ENCODE results near the gene SLC26A8. TPM values are rescaled to one million over a fixed set of nuclear protein-coding genes. Genes with fewer than 3 reads are reported as not detected.

SLC26A8 gene
- total and polyA plus RNA-seq, 2 of the 13 experiments (the other 11 are each of a cell fraction or from before 2014, with no cell fraction given): 0.46 TPM; not detected in 1

GRCh38 chr6:36072681-36073080 lies 48.2 kb upstream of the SLC26A8 start:
- DNase-seq (ENCODE audit: low spot score): no peak
- Histone ChIP-seq H3K36me3 (replicated peaks in 1 of 2; ENCODE audit: control insufficient read depth in 1 of 2, insufficient read depth in 2 of 2, low read length in 2 of 2) (peaks cover 5 to 30% of the 10 kb centered on the region in 2 experiments), H3K27me3 (ENCODE audit: control insufficient read depth in 1 of 2, insufficient read depth in 2 of 2, low read length in 2 of 2) (no peaks in the 10 kb centered on the region), H4K20me1 (ENCODE audit: insufficient read depth, low read length) (no peaks in the 10 kb centered on the region; the same call in 1 of the 2 replicates), H3K4me3 (replicated peaks in 1 of 3; ENCODE audit: insufficient read depth in 1 of 3, low read depth in 2 of 3, low read length in 3 of 3) (no peak overlapping the region), H3K9ac (ENCODE audit: insufficient read depth, low read depth, low read length) (no peak overlapping the region), H2AFZ (ENCODE audit: low read length) (no peak overlapping the region), H3K4me1 (ENCODE audit: insufficient read depth, low read length) (peaks cover 33% of the 10 kb centered on the region), H3K9me3 (ENCODE audit: low read length) (no peaks in the 10 kb centered on the region), H3K27ac (ENCODE audit: extremely low read length, insufficient read depth, low read length) (no peak overlapping the region), H3K4me2 (ENCODE audit: low read depth, low read length) (no peak overlapping the region), H3K79me2 (ENCODE audit: insufficient read depth, low read length) (peaks cover 48% of the 10 kb centered on the region)
- no peak for TF ChIP-seq TBX2 (CRISPR knock-in tag; IDR thresholded peaks at IDR 0.05; ENCODE audit: borderline replicate concordance)
- TF ChIP-seq ZNF562 (CRISPR knock-in tag; IDR thresholded peaks at IDR 0.05; ENCODE audit: borderline replicate concordance): no peak
- TF ChIP-seq HBP1 (CRISPR knock-in tag; IDR thresholded peaks at IDR 0.05; ENCODE audit: low read depth): no peak
- no peak for TF ChIP-seq ERF (CRISPR knock-in tag; IDR thresholded peaks at IDR 0.05)
- no peak for TF ChIP-seq TFE3 (CRISPR knock-in tag; IDR thresholded peaks at IDR 0.05)
- TF ChIP-seq GABPA (IDR thresholded peaks at IDR 0.05; ENCODE audit: low read depth, low read length): no peak
- no peak for TF ChIP-seq GABPA (CRISPR knock-in tag; IDR thresholded peaks at IDR 0.05; ENCODE audit: low read depth)
- no peak for TF ChIP-seq STAT5B (CRISPR knock-in tag; IDR thresholded peaks at IDR 0.05)
- ChIA-PET POLR2A (no interaction called here), CTCF (ENCODE audit: low intra/inter-chr PET ratio, low total read pairs) (no interaction called here)
- in situ Hi-C loops (cut with HindIII; ENCODE audit: extremely low pct_ligation_motif_present, low pct_unique_long_range_greater_than_20kb) (no loop called here), intact Hi-C loops (cut with micrococcal nuclease; ENCODE audit: unreplicated experiment) (no loop called here)
- BruUV-seq (replicated peaks): no TSS peak
- no peak for ATAC-seq
- FAIRE-seq: no peak
- 98% methylated on average over 4 of the region's 4 CpGs for WGBS (ENCODE audit: low lambda C conversion rate)
